Measurements from ENCODE around the gene PCYT2.
"Not testable (repeated sequence)": the region's sequence is repeated elsewhere in the genome, so short reads cannot be mapped to it uniquely, and the experiment has no call there.

The PCYT2 gene

DNA sequence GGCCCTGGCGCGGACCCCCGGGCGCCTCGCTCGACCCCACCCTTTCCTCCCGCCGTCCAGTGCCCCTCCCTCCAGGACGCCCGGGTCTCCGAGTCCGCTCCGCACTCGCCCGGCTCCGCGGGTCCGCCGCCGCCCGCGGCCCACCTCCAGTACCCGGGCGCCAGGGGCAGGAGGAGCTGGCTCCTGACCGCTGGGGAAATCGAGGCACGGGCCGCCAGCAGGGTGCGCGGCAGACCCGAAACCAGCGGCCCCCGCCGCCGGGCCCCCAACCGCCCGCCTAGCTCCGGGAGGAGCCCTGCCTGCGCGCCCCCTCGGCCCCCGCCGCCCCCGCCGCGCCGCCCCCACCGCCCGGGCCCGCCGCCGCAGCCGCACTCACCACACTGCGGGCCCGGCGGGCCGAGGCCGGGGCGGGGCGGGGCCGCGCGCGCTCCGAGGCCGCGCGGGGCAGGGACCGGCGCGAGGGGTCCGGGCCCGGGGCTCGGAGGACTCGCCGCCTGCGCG is 16.0 kb upstream of the PCYT2 start:
- no peak for DNase-seq

DNA sequence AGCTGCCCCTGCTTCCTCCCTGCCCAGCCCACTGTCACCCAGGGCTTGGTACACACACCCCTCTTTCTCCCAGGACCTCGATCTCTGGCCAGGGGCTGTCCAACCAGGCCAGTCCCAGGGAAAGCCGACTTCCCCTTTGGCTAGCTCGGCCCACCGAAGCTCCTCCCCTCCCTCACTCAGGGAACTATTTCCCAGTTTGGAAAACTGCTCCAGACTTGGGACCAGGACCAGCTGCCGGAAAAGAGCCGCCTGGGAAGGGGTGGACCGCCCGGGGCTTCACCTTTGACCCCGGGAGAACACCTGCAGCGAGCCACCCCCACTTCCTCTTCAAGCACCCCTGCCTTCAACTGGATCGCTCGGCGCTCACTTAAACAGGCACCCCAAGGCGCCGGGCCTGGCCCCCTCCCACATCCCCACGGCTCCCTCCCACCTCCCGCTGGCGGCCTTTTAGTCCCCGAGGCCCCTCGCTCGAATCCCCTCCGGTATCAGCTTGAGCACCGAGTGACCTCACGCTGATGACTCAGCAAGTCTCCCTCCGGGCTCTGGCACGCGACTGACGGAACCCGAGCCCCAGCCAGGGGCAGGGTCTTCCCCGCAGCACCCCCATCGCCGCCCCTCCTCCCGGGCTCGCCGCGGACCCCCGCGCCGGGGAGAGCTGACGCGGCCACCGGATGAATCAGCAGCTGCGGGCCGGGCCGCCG is 15.4 kb upstream of the PCYT2 start:
- peak; percentile 16 for ATAC-seq
- DNase-seq = peak; percentile 73

More for the DNA sequence above, 16.0 kb upstream of the PCYT2 start:
- ATAC-seq = no peak

- ATAC-seq (no peak), DNase-seq (no peak)
Observed at GRCh38 chr17:81925860-81926450, 14.8 kb upstream of the PCYT2 start.

- ATAC-seq = no peak
- DNase-seq = no peak
Observed at GRCh38 chr17:81924557-81925532, 13.6 kb upstream of the PCYT2 start.

DNA sequence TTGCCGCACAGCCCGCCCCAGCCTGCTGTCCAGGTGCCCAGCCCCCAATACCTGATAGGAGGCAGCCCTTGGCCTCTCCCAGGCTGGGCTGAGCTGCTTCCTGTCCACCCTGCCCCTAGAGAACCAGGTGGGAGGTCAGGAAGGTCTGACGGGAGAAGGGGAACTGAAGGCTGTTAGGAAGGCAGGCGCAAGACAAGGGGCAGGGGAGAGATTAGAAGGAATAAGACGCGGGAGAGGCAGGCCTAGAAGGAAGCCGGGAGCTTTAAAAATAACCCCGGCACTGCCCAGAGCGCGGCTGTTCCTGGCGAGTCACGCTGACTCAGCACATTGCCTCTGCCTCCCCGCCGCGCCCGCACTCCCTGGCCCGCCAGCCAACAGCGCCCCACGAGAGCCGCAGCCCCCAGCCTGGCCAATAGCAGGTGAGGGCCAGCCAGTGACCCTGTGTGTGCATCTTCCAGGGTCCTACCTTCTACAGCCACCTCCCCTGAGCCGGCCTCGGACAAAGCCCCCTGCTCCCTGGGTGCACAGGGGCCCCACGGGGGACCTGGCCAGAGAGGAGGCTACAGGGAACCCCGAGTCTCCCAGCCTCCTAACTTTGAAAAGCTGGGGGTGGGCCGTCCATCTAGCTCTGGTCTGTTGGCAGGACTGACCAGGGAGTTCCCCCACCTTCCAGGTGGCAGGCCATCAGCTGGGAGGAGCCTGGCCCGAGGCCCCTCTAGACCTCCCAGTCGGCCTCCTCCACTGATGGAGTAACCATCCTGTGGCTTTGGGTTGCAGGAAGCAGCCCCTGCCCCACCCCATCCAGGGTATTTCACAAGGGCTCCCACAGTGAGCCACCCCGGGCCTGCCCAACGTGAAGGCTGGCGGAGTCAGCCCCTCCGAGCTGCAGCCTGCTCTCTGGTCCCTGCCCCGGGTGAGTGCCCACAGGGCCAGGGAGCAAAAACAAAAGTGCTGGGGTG is 12.4 kb upstream of the PCYT2 start:
- no peak for DNase-seq
- no peak for ATAC-seq

DNA sequence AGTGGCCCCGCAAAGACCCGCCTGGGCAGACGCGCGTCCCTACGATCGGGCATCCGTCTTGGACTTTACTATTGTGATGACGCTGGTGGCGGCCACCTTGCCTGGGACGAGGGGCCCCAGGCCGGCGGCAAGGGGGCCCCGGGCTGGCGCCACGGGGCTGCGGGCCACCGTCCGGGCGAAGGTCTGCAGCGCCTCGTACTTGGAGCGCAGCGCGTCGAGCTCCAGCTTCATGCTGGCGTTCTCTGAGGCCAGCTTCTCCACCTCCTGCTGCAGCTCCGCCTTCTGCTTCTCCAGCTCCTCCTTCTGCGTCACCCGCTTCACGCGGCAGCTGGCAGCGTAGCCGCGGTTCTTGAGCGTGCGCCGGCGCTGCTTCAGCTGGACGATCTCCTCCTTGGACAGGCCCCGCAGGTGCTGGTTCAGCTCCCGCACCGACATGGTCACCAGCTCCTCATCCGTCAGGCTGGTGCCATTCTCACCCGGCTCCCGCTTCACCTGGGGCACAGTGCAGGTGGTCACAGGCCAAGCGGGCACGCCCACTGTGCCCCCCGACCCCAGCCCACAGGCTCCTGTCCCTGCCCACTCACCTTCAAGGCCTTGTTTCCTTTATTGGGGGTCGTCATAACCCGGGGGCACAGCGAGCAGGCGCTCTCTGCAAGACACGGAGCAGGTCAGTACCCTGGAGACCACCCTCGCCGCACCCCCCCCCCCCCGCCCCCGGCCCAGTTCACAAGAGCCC is 11.5 kb upstream of the PCYT2 start:
- DNase-seq (no peak), ATAC-seq (no peak)

- DNase-seq (no peak), ATAC-seq (no peak)
Observed at GRCh38 chr17:81921996-81922565, 10.9 kb upstream of the PCYT2 start.

- ATAC-seq = no peak
- DNase-seq = no peak
Observed at GRCh38 chr17:81921537-81921862, 10.3 kb upstream of the PCYT2 start.

DNA sequence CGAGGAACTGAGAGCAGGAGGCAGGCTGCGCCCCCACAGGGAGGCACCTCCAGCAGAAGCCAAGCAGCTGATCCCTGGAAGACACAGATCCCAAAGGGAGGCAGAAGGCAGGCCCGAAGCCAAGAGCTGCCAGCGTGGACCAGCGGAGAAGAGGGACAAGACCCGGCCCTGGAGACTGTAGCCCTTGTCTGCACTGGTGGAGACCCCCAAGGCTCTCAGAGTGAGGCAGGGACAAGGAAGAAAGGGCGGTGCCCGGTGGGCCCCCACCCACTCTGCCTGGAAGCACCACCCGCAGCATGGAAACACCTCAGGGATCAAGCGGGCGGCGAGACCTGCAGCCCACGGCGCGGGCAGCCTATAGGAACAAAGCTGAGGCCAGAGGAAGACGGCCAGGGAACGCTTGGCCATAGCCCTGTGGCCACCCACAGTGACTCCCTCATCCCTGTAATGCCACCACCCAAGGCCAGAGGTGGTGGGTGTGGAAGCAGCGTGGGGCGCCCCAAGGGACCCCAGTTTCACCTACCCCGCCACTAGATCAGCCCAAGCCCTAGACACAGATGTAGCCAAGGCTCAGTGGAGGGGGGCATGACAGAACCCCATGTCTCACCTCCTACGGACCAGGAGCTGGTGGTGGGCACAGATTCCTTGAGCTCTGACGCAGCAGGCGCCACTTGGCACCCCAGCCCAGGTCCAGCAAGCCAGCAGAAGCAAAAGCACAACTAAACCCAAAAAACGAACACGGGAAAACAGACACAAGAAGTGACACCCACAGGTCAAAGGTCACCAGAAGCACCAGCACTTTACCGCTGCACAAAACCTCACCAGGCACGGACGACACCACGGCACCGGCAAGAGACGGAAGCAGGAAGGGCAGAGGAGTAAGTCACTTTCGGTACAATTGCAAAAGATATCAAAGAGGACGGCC is 9.7 kb upstream of the PCYT2 start:
- no peak for ATAC-seq
- no peak for DNase-seq

- ATAC-seq (no peak), DNase-seq (no peak)
Observed at GRCh38 chr17:81918832-81919545, 7.8 kb upstream of the PCYT2 start.

- peak; percentile 12 for ATAC-seq
Observed at GRCh38 chr17:81918333-81918669, 7.1 kb upstream of the PCYT2 start.

DNA sequence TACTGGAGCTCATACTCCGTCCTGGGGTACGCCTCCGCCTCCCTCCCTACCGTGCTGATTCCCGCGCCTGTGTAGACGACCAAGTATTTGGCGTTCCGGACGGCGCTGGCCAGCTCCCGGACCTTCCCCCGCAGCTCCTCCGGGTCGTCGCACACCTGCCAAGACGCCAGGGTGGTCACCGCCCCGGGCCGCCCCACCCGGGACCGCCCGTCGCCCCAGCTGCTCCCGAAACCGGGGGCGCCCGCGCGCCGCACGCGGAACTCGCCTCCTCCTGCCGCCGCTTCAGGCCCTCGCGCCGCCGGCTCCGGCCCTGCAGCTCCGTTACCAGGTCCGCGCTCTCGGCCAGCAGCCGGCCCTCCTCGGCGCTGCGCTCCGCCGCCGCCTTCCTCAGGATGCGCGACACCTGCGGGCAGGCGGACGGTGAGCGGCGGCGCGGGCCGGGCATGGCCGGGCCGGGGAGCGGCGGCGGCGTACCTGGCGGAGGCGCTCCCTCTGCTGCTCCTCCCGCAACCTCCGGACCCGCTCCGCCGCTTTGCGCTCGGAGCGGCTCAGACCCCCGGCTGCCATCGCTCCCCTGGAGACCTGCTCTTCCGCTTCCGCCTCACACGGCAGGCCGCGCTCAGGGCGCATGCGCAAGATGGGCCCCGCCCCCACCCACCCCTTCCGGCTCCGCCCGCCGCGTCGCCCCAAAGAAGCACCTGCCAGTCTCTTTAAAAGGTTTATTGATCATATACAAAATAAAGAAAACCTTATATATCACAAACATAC is 6.5 kb upstream of the PCYT2 start, which contains the start of gene SIRT7:
TSS of gene SIRT7 (minus strand) at position 612 of the 768 bp plus-strand sequence. CDS start at position 567, 45 bp downstream.
- ATAC-seq (peak; percentile 73), DNase-seq (peak; percentile 86)

More at GRCh38 chr17:81918333-81918669, 7.1 kb upstream of the PCYT2 start:
- DNase-seq = not testable (repeated sequence)

GRCh38 chr17:81916234-81917001 is 5.2 kb upstream of the PCYT2 start:
- DNase-seq = no peak
- ATAC-seq = no peak

DNA sequence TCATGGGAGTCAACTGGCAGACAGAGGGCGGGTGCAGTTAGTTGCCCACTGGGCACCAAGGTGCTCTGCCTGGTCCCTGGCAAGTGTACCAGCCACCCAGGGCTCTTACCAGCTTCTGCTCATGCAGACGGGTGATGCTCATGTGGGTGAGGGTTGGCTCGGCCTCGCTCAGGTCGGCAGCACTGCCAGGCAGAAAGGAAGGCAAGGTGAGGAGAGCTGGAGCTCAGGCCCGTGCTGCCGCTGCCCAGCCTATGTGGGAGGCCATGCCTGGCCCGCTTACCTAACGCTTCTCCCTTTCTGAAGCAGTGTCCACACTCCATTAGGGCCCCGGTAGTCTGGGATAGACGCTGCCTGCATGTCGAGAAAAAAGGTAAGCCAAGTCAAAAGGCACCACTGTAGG is 4.1 kb upstream of the PCYT2 start:
- ATAC-seq = no peak

DNA sequence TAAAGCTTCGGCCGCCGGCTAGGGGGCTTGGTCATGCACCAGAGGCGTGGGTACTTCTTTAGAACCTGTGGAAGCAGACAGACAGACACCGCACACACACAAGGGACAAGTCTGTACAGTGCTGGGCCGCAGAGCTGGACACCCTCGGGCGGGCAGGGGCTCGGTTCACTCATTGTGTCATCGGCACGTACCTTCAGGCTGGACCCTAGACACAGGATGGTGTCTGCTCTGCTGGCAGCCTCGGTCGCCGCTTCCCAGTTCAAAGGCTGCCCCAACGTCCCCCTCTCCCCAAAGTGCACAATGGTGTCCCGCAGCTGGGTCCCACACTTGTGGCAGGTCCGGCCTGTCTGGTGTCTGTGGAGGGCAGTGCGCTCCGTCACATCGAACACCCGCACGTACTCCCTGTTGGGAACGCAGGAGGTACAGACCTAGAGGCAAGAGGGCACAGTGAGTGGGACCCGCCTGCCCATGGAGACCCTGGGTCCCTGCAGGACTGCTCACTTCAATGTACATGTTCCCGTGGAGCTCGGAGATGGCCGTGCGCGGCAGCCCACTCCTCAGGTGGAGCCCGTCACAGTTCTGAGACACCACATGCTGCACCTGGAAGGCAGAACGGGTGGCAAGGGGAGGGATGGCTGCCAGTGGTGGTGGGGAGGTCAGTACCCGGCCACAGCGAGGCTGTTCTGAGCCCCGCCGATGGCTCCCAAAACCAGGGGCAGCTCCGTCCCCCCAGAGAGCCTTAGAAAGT is 3.1 kb upstream of the PCYT2 start:
- DNase-seq (no peak), ATAC-seq (no peak)

More for the DNA sequence above, 4.1 kb upstream of the PCYT2 start:
- DNase-seq = no peak

- ATAC-seq (no peak), DNase-seq (no peak)
Observed at GRCh38 chr17:81913394-81914102, 2.3 kb upstream of the PCYT2 start.
